ENCODE data around the gene KRTAP12-1.

- TF ChIP-seq CTCF (IDR thresholded peaks at IDR 0.05; ENCODE audit: extremely low read depth in 1 of 2, insufficient read depth in 1 of 2, low read depth in 1 of 2, low read length in 2 of 2) (no peak), POLR2A (IDR thresholded peaks at IDR 0.05; ENCODE audit: low read depth, low read length) (no peak)
Observed at GRCh38 chr21:44701541-44701940, 19.6 kb upstream of the KRTAP12-1 start.
